BJ (cell line): ENCODE measurements around the gene ZNF391. TPM values are rescaled to one million over a fixed set of nuclear protein-coding genes. Genes with fewer than 3 reads are reported as not detected.

Experiments
- CTCF ChIA-PET: fragments of 350-600 bp; formaldehyde crosslinking; extraction: SDS; loops from one replicate; lab custom pipeline; 2021; ENCODE audit warnings: antibody characterized with exemption, inconsistent platforms; lab: Yijun Ruan, JAX
- POLR2A ChIA-PET: fragments of 300-600 bp; sonication (Branson Sonifier 250); formaldehyde crosslinking; extraction: SDS; loops from one replicate; lab custom pipeline; 2021; ENCODE audit warnings: antibody characterized with exemption; lab: Charles Lee
- DNase-seq: peaks from one replicate; pipeline ENCODE4 v3.0.0-alpha.2; 2011; ENCODE audit warnings: low read depth
- H3K27me3 ChIP-seq: 2 replicates; pipeline ENCODE4 v1.6.0; 2011; ENCODE audit warnings: low read length; ENCODE audit not compliant: control insufficient read depth, insufficient read depth
- H3K36me3 ChIP-seq: 2 replicates; pipeline ENCODE4 v1.5.1; 2011; ENCODE audit warnings: low read length; ENCODE audit not compliant: control insufficient read depth, insufficient read depth
- H3K4me3 ChIP-seq: 2 replicates; pipeline ENCODE4 v1.5.1; 2011; ENCODE audit warnings: low read depth, mild to moderate bottlenecking, control low read depth, low read length
- polyA minus RNA-seq: library from RNA; depleted of rRNA, polyadenylated mRNA; stranded (reverse); fragments of >200 nt; gene quantifications from 2 replicates; pipeline ENCODE4 v1.2.3, GENCODE V29; 2011; rRNA and poly(A)+ RNA removed
- polyA plus RNA-seq: library from polyadenylated mRNA; depleted of rRNA; stranded (reverse); fragments of >200 nt; gene quantifications from 2 replicates; pipeline ENCODE4 v1.2.3, GENCODE V29; 2011; rRNA removed
- TF ChIP-seq, protein P1 (sequence below): IDR thresholded peaks from 2 replicates; pipeline ENCODE4 v1.5.1; 2011; ENCODE audit warnings: low read depth, mild to moderate bottlenecking, control low read depth, inconsistent platforms, low read length, moderate library complexity; ENCODE audit not compliant: insufficient read depth

ZNF391 gene
- polyA plus RNA-seq: 0.27 and 0.50 TPM in 2 replicates
- polyA minus RNA-seq: 0.31 and 0.57 TPM in 2 replicates

DNA sequence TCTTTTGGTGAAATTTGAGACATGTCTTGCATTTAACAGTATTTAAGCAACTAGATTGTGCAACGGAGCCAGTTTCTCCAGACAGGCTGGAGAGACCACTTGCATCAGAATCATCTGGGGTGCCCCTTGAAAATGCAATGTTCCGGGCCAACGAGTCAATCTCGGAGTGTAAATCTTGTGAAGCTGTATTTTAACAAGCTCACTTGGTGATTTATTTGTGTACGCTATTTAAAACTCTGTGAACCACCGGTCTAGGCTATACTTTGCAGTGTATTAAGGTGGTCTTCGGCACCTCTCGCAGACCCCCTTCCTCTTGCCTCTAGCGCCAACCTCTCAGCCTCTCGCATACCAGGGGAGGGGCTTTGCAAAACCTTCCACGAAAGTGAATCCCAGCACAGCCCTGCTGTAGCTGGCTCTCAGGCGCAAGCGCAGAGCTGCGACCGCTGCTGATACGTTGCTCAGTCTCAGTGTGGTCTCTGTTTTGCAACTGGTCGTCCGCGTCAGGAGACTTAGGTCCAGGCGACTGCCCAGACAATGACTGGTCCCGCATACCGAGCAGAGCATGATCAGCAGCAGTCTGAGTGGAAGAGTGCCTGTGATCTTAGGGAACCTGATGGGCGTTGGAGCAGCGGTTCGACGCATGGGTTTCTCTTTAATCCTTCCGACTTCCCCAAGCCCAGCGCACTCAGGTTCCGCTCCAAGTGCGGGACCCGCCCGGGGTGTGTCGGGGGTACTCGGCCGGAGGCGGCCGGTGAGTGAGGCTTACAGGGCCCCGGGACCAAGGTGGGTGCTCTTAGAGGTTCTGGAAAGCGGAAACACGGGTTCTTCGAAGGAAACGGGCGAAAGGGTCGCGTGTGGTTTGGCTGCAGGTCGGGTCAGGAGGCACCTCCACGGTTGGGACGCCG, at the start of gene ZNF391:
TSS of gene ZNF391 (plus strand) at position 467 of the 905 bp plus-strand sequence. CDS start 11,612 bp downstream, outside the sequence.
- Histone ChIP-seq H3K36me3 (no peaks in the 10 kb centered on the region), H3K27me3 (no peaks in the 10 kb centered on the region), H3K4me3 (peak within 1 kb of the TSS; percentile 79)
- TF ChIP-seq, protein P1, sequence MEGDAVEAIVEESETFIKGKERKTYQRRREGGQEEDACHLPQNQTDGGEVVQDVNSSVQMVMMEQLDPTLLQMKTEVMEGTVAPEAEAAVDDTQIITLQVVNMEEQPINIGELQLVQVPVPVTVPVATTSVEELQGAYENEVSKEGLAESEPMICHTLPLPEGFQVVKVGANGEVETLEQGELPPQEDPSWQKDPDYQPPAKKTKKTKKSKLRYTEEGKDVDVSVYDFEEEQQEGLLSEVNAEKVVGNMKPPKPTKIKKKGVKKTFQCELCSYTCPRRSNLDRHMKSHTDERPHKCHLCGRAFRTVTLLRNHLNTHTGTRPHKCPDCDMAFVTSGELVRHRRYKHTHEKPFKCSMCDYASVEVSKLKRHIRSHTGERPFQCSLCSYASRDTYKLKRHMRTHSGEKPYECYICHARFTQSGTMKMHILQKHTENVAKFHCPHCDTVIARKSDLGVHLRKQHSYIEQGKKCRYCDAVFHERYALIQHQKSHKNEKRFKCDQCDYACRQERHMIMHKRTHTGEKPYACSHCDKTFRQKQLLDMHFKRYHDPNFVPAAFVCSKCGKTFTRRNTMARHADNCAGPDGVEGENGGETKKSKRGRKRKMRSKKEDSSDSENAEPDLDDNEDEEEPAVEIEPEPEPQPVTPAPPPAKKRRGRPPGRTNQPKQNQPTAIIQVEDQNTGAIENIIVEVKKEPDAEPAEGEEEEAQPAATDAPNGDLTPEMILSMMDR: no peak
- DNase-seq: peak; percentile 39
- ChIA-PET POLR2A (no interaction called here), CTCF (interaction anchor here (0.5 to 1.1 kb wide), 4 partner anchors 24 to 200 kb away, joined by 3 read pairs; partner anchors contain the start of gene POM121L2)

DNA sequence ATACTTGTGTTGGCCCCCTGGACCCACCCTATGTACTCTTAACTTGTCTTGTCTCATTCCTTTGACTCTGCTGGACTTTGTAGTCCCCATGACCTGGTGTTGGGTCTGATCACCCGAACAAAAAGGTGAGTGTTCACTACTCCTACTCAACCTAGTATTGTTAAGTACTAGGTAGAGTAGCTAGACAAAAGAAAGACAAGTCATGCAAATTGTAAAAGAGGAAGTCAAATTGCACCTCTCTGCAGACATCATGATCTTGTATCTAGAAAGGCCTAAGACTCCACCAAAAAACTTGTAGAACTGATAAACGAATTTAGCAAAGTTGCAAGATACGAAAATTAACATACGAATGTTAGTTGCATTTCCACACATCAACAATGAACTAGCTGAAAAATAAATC, 35.7 kb upstream of the ZNF391 start:
- ChIA-PET POLR2A (no interaction called here), CTCF (no interaction called here)
- DNase-seq: no peak
- Histone ChIP-seq H3K27me3 (no peaks in the 10 kb centered on the region), H3K36me3 (no peaks in the 10 kb centered on the region), H3K4me3 (no peak overlapping the region)
- TF ChIP-seq, protein P1: no peak

DNA sequence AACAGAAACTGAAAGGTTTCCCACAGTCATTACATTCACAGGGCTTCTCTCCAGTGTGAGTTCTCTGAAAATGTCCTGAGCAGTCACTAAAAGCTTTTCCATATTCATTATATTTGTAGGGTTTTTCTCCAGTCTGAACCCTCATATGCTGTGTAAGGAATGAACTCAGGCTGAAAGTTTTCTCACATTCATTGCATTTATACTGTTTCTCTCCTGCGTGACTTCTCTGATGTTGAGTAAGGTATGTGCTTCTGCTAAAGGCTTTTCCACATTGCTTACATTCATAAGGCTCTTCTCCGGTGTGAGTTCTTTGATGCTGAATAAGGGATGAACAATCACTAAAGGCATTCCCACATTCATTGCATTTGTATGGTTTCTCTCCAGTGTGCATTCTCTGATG, 29.8 kb upstream of the ZNF391 start:
- TF ChIP-seq, protein P1: no peak
- H3K4me3 ChIP-seq: no peak overlapping the region
- POLR2A ChIA-PET: no interaction called here
- no peak for DNase-seq
- H3K36me3 ChIP-seq: no peaks in the 10 kb centered on the region
- H3K27me3 ChIP-seq: no peaks in the 10 kb centered on the region
- CTCF ChIA-PET: no interaction called here

DNA sequence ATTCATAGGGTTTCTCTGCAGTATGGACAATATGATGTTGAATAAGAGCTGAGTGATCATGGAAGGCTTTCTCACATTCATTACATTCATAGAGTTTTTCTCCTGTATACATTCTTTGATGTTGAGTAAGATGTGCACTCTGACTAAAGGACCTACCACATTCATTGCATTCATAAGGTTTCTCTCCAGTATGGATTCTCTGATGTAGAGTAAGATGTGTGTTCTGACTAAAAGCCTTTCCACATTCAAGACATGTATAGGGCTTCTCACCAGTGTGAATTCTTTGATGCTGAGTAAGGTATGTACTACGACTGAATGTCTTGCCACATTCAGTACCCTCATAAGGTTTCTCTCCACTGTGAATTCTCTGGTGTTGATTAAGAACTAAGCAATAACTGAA, 29.3 kb upstream of the ZNF391 start:
- ChIA-PET CTCF (no interaction called here), POLR2A (no interaction called here)
- Histone ChIP-seq H3K27me3 (no peaks in the 10 kb centered on the region), H3K36me3 (no peaks in the 10 kb centered on the region), H3K4me3 (no peak overlapping the region)
- no peak for DNase-seq
- TF ChIP-seq, protein P1: no peak

DNA sequence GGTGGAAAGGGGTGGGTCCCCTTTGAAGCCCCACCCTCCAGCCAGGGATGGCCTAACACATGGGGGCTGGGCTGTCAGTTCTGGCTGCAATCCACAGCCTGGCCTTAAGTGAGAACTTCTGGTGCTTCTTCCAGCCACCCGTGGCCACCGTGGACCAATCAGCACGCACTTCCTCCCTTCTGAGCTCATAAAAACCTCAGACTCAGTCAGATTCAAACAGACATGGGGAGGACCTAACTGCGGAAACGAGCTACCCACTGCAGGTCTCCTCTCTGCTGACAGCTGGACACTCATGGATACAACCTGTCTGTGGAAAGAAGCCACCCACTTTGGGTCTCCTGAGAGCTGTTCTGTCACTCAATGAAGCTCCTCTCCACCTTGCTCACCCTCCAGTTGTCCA, 20.4 kb upstream of the ZNF391 start:
- Histone ChIP-seq H3K36me3 (no peaks in the 10 kb centered on the region), H3K4me3 (no peak overlapping the region), H3K27me3 (no peaks in the 10 kb centered on the region)
- POLR2A ChIA-PET: no interaction called here
- DNase-seq: no peak
- TF ChIP-seq, protein P1: no peak
- CTCF ChIA-PET: no interaction called here
